GM04503 (cell line): ENCODE measurements around the gene CNOT8.
"Not testable (repeated sequence)": the region's sequence is repeated elsewhere in the genome, so short reads cannot be mapped to it uniquely, and the experiment has no call there.

ENCODE experiments used
- DNase-seq: peaks from one replicate; pipeline ENCODE4 v3.0.0-alpha.2; 2012; ENCODE audit warnings: low read depth

CNOT8 gene

DNA sequence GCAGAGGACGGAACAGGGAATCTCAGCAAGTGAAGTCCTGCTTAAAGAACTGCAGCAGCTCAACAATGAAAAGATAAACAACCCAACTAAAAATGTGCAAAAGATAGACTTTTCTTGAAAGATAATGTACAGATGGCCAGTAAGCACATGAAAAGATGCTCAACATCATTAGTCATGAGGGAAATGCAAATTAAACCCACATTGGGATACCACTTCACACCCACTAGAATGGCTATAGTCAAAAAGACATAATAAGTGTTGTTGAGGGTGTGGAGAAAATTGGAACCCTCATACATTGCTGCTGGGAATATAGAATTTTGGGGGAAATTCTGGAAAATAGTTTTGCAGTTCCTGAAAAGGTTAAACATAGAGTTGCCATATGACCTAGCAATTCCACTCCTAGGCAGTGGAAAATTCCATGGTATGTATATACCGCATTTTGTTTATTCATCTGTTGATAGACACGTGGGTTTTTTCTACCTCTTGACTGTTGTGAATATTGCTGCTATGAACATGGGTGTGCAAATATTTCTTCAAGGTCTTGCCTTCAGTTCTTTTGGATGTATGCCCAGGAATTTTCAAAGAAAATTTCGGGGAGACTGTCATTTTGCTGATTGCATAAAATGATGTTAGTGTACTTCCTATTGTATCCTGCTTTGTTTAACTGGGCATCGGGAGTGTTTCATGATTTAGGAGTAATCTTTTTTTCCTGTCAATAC lies 7.2 kb downstream of the CNOT8 start:
- DNase-seq: no peak

DNA sequence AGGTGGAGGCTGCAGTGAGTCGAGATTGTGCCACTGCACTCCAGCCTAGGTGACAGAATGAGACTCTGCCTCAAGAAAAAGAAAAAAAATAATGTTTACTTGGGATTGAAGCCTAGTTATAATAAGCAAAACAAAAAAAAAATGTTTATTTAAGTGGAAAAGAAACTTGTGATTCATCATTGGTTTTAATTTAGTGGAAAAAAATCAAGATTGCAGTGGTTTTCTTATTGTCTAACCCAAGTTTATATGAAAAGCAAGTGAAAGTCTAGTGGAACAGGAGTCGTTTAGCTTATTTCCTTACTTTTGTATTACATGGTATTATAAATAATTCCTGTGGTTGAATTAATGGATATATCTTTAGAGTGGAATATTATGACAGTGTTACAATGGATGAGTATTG lies 8.4 kb downstream of the CNOT8 start:
- no peak for DNase-seq

DNA sequence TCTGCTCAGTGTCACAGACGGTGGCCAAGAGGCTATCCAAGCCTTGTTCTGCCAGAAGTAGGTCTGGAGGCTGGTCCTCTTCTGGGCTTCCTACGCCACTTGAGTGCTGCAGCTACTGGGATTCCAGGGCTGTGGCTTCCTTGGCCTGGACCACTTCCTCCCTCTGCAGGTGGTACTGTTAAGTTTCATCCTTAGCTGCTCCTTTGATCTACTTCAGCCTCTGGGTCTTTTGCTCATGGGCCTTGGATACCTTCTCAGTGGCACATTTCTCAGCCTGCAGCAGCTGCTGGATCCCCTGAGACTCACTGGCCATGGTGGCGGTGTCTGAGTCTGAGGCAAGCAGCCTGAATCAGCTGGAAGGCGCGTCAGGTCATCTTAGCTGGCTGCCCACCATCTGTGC lies 10.3 kb downstream of the CNOT8 start:
- DNase-seq: no peak

DNA sequence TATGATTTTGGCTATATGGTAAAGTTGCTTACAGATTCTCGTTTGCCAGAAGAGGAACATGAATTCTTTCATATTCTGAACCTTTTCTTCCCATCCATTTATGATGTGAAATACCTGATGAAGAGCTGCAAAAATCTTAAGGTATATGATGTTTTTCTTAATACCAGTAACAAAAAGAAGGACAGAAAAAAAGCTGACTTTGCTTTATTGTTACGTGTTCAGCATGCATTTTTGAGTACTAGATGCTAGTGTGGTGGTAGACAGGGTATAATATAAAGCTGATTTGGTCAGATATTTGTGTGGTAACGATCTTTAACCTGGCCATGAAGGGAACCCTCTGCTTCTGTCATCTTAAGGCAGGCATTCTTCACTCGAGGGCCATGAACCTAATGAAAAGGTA lies 13.3 kb downstream of the CNOT8 start:
- no peak for DNase-seq

DNA sequence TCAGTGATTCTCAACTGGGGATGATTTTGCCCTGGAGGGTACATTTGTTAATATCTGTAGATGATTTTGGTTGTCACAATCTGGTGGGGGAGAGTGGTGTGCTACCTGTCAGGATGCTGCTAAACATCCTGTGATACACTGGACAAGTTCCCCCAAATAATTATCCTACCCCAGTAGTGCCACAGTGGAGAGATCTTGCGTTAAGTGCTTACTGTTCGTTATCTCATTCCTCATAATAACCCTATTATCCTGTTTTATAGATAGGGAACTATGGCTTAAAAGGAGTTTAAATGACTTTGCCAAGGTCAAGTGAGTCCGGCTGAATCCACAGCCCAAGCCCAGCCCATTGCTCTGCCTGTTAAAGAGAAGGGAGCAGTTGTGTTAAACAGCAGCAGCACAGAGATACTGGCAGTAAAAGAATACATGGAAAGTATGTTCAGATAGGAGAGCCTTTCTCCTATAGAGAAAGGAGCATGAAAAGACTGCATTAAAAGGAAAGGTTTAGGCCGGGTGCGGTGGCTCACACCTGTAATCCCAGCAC lies 15.4 kb downstream of the CNOT8 start:
- DNase-seq: no peak

DNA sequence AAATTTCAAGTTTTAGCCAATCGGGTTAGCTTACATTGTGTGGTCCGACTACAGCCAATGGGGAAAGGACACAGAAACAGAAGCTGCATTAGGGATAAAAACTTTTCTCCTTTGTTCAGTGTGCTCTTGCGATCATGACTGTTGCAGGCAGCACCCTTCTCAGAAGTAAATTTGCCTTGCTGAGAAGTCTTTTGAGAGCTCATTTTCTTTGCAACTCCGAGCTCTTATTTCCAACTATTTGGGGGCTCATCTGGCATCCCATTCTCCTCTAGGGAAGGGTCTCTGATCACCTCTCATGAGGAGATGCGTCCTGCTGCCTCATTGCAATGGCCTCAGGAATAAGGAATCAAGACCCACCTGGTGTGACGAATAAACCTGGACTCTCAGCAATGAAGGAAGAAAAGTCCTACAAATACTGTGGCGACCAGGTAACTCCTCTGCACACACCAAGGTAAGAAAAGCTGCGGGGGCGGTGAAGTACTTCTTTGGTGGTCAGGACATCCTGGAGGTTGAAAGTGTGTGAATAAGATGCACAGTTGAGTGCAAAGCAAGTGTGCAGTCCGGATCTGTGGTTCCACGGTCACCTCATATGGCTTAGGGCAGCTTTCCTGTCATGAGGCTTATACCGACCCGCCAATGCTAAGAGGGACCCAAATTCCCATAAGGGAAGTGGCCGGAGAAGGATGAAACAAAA lies 20.4 kb downstream of the CNOT8 start:
- DNase-seq: no peak

DNA sequence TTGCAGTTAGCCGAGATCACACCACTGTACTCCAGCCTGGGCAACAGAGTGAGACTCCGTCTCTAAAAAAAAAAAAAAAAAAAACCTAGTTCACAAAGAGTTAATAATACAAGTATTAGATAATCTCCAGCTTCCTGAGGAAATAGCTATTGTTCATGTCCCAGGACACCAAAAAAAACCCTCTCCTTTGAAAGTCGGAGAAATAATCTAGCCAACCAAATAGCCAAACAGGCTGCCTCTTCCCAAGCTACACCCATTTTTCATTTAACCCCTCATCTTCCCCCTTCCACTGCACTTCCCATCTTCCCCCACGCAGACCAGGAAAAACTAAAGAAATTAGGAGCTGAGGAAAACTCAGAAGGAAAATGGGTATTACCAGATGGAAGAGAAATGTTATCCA lies 23.6 kb downstream of the CNOT8 start:
- no peak for DNase-seq

DNA sequence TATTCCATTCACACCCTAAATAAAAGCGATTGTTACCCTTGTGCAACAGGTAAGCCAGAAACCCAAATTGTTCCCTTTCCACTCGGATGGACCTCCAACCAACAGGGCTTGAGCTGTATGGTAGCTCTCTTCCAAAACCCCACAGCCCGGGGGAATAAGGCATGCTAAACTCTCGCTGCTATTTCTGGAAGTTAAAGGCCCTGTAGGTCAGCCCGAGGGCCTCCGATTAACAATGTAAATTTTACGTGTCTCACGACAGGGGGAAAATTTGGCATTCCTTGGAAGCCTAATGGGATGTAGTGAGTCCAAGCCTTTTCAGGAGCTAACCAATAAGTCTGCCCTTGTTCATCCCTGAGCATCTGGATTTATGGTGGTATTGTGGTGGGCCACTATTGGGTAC lies 26.0 kb downstream of the CNOT8 start:
- no peak for DNase-seq

DNA sequence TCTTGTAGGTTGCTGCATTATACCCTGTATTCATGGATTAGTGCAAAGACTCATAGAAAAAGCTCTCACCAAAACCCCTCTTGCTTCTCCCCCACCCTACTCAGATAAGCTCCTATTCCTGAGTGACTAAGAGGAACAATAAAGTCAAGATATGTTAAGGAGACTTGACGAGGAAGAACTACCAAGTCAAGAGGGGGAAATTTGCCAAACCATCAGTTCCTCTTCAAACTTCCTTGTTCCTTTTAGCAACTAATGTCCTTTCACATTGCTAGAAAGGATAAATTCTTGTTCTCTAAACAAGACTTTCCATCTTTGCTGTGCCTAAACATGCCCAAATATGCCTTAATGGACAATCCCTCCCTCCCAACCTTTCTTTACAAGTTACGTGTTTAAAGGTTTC lies 27.0 kb downstream of the CNOT8 start:
- DNase-seq: no peak

DNA sequence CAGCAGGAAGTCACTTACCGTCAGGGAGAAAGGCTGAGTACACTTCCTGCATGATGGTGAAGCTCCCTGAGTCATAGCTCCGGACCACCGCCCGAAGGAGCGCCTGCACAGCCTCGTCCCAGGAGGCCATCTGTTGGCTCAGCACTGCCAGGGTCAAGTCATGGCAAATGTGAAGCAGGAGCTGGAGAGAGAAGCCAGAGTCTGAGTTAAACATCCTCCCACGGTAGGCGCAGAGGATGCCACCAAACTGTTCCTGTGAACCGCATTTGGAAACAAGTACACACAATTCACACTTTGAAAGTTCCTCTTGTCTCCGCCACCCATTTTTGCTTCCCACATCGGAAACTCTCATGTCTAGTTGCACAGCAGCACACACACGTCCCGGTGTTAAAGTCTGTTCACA lies 33.9 kb downstream of the CNOT8 start:
- DNase-seq: no peak

DNA sequence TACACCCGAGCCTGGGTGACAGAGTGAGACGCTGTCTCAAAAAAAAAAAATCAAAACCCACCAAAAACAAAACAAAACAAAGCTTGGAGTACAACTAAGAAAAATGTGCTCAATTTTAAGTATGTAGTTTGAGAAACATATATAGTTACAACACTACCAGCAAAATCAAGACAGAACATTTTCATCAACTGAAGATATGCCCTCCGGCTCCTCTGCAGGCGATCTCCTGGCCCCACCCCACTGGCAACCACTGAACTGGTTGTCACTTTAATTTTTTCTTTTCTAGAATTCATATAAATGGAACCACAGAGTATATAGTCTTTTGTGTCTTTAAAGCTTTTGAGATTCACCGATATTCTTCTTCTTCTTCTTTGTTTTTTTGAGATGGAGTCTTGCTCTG lies 35.0 kb downstream of the CNOT8 start:
- DNase-seq: no peak

DNA sequence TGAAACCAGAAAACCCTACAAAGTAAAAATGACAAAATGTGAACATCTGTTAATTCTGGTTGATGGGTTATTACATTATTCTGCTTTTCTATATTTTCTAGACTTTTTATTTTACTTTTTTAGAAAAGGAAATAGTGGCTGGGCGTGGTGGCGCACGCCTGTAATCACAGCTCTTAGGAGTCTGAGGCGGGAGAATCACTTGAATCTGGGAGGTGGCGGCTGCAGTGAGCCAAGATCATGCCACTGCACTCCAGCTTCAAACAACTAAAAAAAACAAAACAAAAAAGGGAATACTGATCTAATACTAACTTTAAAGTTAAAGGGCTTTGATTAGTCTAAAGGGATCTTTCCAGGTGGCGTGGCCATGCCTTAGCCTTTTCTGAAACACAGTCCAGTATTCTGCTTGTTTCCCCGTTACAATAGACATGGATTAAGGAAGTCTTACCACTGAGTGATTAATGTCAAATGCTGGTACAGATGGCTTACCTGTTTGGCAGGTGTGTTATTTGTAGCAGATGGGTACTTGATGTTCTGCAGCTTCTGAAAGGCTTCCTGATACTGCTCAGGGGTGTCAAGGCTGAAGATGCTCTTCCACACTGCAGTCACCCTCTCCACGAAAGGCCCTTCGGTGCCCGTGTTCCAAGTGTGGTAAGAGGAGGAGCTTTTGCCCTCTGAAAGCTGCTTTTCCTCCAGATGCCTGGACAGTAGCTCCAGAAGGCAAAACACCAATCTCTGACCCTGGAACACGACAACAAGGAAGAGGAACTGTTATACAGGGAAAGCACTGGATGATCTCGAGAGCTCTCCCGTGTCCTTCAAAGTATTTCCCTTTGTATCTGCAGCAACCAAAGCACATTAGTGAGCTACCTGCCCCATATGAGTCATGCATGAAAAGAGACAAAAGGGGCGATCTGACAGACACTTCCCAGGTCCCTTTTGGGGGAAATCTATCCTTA lies 37.5 kb downstream of the CNOT8 start:
- DNase-seq: no peak

DNA sequence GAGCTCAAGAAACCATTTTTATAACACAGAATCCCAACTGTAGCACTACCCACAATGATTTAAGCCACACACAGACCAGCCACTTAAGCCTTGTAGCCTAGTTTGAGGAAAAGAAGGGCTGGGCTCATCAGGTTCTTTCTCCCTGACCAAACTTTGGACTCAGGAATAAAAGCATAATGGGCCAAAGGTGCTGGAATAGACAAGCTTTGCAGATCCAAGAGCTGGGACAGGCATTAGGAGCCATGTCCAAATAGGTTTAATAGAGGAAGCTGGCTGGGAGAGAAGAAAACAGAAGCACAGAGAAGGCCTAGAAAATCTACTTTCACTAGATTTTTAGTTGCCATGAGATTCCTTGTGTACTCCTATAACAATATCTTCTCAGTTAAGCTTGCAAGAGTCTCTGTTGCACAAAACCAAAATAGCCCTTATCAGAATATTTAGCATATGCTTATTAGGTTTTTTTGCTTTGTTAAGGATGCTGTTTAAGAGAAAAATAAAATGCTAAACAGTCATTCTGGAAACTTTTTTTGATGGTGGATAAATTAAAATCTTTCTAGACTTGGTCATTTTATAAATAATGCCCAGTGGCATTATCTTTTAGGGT lies 38.2 kb downstream of the CNOT8 start:
- DNase-seq: no peak

DNA sequence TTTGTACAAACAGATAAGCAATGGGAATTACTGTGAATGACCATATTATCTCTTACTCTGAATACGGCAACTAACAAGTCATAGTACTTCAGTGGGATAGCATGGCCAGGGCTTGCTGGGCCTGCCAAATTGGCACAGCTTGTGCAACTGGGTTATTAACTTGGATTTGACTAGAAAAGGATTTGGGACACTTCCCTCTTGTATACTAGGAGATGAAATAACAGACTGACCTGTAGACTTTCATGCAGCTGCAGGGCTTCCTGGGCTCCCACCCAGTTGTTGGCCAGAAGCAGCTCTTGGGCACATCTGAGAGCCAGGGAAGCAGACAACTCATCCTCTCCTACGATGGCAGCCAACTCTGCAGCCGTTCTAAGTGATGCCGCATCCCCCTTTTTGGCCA lies 39.8 kb downstream of the CNOT8 start:
- DNase-seq: no peak

DNA sequence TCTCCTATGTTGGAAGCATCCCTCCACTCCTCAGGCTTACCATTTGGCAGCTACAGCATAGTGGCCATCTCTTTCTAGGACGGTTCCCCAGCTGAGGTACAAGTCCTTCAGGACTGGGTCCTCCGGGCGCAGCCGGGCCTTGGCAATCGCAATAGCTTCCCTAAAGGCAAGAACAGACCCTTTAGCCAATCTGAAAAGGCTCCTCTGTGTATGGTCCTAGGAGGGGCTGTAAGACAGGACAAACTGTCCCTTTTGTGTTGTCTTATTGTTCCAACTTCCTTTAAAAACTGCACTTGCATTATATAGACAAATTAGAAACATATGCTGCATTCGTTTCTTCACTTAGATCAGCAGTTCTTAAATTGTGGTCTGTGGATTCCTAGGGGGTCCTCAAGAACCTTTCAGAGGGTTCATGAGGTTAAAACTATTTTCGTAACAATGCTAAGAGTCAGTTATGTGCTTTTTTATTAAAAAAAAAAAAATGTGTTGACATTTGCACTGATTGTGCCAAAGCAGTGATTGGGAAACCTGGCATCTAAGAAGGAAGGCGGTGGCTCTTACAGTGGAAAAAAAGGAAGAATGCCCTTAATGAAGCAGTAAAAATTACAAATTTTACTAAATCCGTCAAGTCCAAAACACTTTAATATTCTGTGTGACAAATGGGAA lies 40.9 kb downstream of the CNOT8 start:
- no peak for DNase-seq

DNA sequence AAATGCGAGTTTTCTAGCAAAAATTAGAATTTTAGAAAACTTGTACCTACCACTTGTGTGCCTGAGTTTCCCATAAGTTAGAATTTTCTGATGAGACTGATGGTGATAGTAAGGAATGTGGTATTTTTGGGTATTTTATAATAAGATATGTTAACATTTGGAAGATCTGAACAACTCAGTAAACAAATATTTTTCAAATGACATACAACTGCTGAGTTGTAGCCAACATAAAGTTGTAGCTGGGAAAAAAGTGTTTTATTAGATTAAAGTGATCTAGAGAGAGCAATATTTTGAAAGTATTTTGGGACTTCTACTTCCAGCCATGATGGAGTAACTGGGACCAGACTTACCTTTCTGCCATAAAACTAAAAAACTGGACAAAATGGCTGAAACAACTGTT lies 41.6 kb downstream of the CNOT8 start:
- DNase-seq: no peak

DNA sequence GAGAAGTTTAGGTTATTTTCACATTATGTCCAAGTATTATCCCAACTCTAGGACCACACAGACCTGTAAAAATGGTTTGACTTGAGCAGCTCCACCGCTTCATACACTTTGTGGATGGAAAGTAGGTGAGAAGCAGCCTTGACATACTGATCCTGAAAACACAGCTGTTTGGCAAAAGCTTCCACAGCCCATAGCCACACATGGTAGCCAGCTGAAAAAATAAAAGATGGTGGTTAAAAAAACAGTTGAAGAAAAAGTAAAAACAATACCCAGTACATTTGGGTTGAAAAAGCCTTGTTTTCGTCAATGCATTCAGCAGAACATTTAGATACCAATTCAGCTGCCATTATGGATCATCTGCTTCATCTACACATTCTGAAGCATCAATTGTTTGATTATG lies 42.8 kb downstream of the CNOT8 start:
- DNase-seq: no peak

DNA sequence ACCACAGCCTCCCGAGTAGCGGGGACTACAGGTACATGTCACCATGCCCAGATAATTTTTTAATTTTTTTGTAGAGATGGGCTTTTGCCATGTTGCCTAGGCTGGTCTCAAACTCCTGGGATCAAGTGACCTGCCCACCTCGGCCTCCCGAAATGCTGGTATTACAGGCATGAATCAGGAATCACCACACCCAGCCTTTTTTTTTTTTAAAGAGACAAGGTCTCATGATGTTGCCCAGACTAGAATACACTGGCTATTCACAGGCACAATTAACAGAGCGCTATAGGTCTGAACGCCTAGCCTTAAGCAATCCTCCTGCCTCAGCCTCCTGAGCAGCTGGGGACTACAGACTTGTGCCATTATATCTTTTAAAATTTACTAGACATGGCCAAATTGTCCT lies 43.5 kb downstream of the CNOT8 start:
- DNase-seq: no peak

DNA sequence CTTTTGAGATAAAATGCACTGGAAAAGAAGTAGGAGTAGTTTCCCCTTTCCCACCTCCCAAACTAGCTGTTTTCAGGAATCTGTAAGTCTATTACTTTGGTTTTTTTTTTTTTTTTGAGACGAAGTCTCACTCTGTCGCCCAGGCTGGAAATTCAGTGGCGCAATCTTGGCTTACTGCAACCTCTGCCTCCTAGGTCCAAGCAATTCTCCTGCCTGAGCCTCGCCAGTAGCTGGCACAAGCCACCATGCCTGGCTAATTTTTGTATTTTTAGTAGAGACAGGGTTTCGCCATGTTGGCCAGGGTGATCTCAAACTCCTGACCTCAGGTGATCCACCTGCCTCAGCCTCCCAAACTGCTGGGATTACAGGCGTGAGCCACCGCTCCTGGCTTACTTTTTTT lies 47.2 kb downstream of the CNOT8 start:
- DNase-seq: not testable (repeated sequence)

DNA sequence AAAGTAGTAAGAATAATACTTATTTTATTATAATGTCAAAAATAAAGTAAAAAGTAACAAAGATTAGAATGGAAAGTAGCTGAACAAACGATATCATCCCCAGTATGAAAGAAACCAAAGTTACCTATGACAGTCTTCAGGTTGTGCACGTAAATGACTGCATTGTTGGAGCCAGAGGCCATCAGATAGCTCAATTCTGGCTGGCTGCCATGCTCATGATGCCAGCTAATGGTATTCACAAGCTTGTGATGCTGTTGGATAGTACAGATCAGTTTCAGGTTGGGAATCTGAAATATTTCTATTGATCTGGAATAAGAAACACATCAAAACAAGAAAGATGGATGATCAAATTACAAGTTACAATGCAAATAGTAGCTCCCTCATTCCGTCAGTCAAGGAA lies 58.4 kb downstream of the CNOT8 start:
- DNase-seq: no peak

DNA sequence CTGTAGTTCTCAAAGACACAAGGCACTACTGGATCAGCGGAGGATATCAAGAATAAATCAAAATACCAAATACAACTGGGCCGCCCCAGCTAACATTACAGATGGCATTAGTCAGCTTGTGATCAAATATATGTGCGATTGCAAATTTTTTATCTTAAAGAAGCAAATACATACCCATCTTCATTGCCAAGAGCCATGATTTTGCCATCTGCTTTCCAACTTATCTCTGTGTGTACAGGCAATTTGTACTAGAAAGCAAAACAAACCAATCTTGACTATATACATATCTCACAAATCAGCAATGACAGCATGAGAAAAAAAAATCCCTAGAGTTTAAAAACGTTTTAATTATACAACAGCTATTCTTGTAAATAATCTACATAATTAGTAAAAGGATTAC lies 59.3 kb downstream of the CNOT8 start:
- DNase-seq: no peak
